Measurements from ENCODE around the gene KPNA6. TPM values are rescaled to one million over a fixed set of nuclear protein-coding genes. Genes with fewer than 3 reads are reported as not detected.

The KPNA6 gene
- total RNA-seq, 1 experiment from 2014 or later, result 45.8 TPM

Small RNAs within 50 kb of the gene (microRNA-seq; reads per million reads assigned to microRNA genes)
- not detected for gene MIR5585 (ENCODE audit: unreplicated experiment)

Other genes with a start within 250 kb of the KPNA6 start
- 335 and 340 TPM in 2 replicates for gene PTP4A2, start 169.7 kb upstream of the KPNA6 start, total RNA-seq (2014; rRNA removed)
- gene KHDRBS1, start 94.2 kb upstream of the KPNA6 start, total RNA-seq (2014; rRNA removed), result 86.7 and 114 TPM in 2 replicates
- 7.7 and 9.4 TPM in 2 replicates for gene TMEM39B, start 35.1 kb upstream of the KPNA6 start, total RNA-seq (2014; rRNA removed)
- 64.2 and 79.0 TPM in 2 replicates for gene TXLNA, start 71.6 kb downstream of the KPNA6 start, total RNA-seq (2014; rRNA removed)
- gene CCDC28B, start 92.5 kb downstream of the KPNA6 start, total RNA-seq (2014; rRNA removed), result 4.7 and 5.5 TPM in 2 replicates
- 8.5 and 11.8 TPM in 2 replicates for gene IQCC, start 97.6 kb downstream of the KPNA6 start, total RNA-seq (2014; rRNA removed)
- not detected in 2 replicates for gene DCDC2B, start 101.0 kb downstream of the KPNA6 start, total RNA-seq (2014; rRNA removed)
- 4.2 and 7.7 TPM in 2 replicates for gene TMEM234, start 114.3 kb downstream of the KPNA6 start, total RNA-seq (2014; rRNA removed)
- 413 and 442 TPM in 2 replicates for gene EIF3I, start 114.4 kb downstream of the KPNA6 start, total RNA-seq (2014; rRNA removed)
- gene FAM167B, start 139.2 kb downstream of the KPNA6 start, total RNA-seq (2014; rRNA removed), result 1.3 and 1.6 TPM in 2 replicates
- 3.6 and 4.3 TPM in 2 replicates for gene LCK, start 143.2 kb downstream of the KPNA6 start, total RNA-seq (2014; rRNA removed)
- gene HDAC1, start 184.0 kb downstream of the KPNA6 start, total RNA-seq (2014; rRNA removed), result 182 and 184 TPM in 2 replicates
- gene MARCKSL1, start 228.2 kb downstream of the KPNA6 start, total RNA-seq (2014; rRNA removed), result 159 and 176 TPM in 2 replicates